GM23338 (cell line): ENCODE results near the gene GRIA4.

Source experiments
- CTCF ChIP-seq, 2 experiments: fragments of 200-600 bp in 1 of 2; sonication (generic) in 1 of 2; conservative IDR thresholded peaks; 2 replicates each; pipeline versions ENCODE4 v1.5.1 to v1.6.1; 2016 to 2017; ENCODE audit warnings: antibody characterized with exemption in 2 of 2, low read depth in 2 of 2, mild to moderate bottlenecking in 2 of 2, moderate library complexity in 1 of 2
- ETS1 ChIP-seq: IDR thresholded peaks from 2 replicates; pipeline ENCODE4 v1.6.1; 2016; ENCODE audit warnings: antibody characterized with exemption
- EZH2 ChIP-seq: fragments of 200-600 bp; sonication (generic); IDR thresholded peaks from one replicate; pipeline ENCODE4 v1.8.0; 2017; ENCODE audit warnings: antibody characterized with exemption, mild to moderate bottlenecking, low read depth; ENCODE audit not compliant: unreplicated experiment
- NANOG ChIP-seq: IDR thresholded peaks from 2 replicates; pipeline ENCODE4 v1.6.1; 2016; ENCODE audit warnings: antibody characterized with exemption, borderline replicate concordance

DNA sequence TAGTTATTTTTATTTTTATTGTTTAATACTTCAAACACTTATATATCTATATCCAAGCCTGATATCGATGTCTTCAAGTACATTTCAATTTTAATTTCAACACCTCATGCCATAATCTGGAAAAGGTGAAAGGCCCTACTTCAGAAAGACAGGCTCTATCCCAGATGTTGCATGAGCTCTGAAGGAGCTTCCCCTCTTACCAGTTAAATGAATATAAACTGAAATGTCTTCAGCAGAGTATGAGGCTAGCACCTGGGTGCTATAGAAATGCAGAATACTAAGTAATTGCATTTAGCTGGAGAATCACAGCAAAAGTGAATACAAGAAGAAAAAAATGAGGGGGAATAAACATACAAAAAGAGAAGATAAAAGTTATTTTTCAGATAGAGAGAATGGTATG, 11.5 kb upstream of the GRIA4 start:
- no peak for TF ChIP-seq CTCF (conservative IDR thresholded peaks at IDR 0.05; ENCODE audit: low read depth in 2 of 2)
- no peak for TF ChIP-seq NANOG
- no peak for TF ChIP-seq EZH2
- no peak for TF ChIP-seq ETS1
